GM10266 (cell line): Measurements from ENCODE around the gene IBA57.
"Not testable (repeated sequence)": the region's sequence is repeated elsewhere in the genome, so short reads cannot be mapped to it uniquely, and the experiment has no call there.

ENCODE experiments used
- DNase-seq: peaks from one replicate; pipeline ENCODE4 v3.0.0; 2012; ENCODE audit errors: extremely low spot score
- CTCF ChIP-seq: IDR thresholded peaks from 2 replicates; pipeline ENCODE4 v1.5.1; 2012; ENCODE audit warnings: mild to moderate bottlenecking, low read depth; ENCODE audit not compliant: control insufficient read depth, insufficient read depth; ENCODE audit errors: missing control alignments

The IBA57 gene

GRCh38 chr1:228170666-228171065 is 5.1 kb downstream of the IBA57 start:
- no peak for TF ChIP-seq CTCF
- no peak for DNase-seq

- TF ChIP-seq CTCF: no peak
- DNase-seq: no peak
Observed at GRCh38 chr1:228171221-228171891, 5.8 kb downstream of the IBA57 start.

- no peak for TF ChIP-seq CTCF
- no peak for DNase-seq
Observed at GRCh38 chr1:228172591-228173527, 7.3 kb downstream of the IBA57 start.

- DNase-seq: not testable (repeated sequence)
Observed at GRCh38 chr1:228173528-228174481, 8.2 kb downstream of the IBA57 start.

GRCh38 chr1:228174482-228175315 is 9.1 kb downstream of the IBA57 start:
- DNase-seq: peak; percentile 69
- TF ChIP-seq CTCF: no peak

- no peak for TF ChIP-seq CTCF
- no peak for DNase-seq
Observed at GRCh38 chr1:228175316-228176023, 9.9 kb downstream of the IBA57 start.
